Measurements from ENCODE around the gene IL33. TPM values are rescaled to one million over a fixed set of nuclear protein-coding genes. Genes with fewer than 3 reads are reported as not detected.

The IL33 gene
- total RNA-seq, 1 donor from 2014 or later = 0.84 TPM

DNA sequence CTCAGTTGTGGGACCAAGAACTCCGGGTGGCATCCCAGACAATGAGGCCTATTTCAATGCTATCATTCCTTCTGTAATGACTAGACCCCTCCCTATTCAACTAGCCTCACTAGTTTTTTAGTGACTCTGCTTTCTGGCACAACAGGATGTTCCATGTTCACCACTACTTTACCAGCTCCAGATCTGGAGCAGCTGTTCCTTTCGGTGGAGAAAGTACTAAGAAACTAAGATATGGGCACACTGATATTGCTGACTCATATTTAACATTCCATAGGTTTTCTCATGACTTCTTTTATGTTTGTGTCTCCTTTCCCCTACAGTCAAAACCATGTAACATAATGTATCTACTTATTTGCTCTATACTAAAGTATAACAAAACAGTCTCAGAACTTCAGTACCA is 24.1 kb downstream of the IL33 start:
- Histone ChIP-seq H3K27me3 (ENCODE audit: control insufficient read depth, insufficient read depth, low read length) (no peaks in the 10 kb centered on the region), H3K36me3 (ENCODE audit: control insufficient read depth, insufficient read depth, low read length) (no peaks in the 10 kb centered on the region), H3K4me3 (ENCODE audit: low read depth, low read length) (no peak overlapping the region)
- no peak for DNase-seq (ENCODE audit: low read depth)
- TF ChIP-seq, protein P1, sequence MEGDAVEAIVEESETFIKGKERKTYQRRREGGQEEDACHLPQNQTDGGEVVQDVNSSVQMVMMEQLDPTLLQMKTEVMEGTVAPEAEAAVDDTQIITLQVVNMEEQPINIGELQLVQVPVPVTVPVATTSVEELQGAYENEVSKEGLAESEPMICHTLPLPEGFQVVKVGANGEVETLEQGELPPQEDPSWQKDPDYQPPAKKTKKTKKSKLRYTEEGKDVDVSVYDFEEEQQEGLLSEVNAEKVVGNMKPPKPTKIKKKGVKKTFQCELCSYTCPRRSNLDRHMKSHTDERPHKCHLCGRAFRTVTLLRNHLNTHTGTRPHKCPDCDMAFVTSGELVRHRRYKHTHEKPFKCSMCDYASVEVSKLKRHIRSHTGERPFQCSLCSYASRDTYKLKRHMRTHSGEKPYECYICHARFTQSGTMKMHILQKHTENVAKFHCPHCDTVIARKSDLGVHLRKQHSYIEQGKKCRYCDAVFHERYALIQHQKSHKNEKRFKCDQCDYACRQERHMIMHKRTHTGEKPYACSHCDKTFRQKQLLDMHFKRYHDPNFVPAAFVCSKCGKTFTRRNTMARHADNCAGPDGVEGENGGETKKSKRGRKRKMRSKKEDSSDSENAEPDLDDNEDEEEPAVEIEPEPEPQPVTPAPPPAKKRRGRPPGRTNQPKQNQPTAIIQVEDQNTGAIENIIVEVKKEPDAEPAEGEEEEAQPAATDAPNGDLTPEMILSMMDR (IDR thresholded peaks at IDR 0.05; ENCODE audit: insufficient read depth, low read length, poor library complexity, severe bottlenecking) = no peak

DNA sequence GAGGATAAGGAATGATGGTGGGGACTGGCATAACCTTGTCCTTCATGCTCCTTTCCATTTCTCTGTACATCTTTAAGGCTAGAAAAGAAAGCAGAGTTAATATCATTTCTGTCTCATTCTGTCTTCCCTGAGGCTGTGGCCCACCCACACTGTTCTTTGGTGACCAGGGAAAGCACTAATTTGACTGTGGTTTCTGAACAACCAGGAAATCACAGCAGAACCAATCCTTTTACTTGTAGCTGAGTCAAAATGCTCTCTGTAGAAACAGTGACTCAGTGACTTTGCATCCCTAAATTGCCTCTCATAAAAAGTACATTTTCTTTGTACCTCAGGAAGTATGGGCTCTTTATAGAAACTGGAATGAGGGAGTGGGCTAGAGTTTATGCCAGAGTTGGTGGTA is 28.1 kb downstream of the IL33 start:
- TF ChIP-seq, protein P1 (IDR thresholded peaks at IDR 0.05; ENCODE audit: insufficient read depth, low read length, poor library complexity, severe bottlenecking) = no peak
- peak; percentile 28 for DNase-seq (ENCODE audit: low read depth)
- no peaks in the 10 kb centered on the region for H3K27me3 ChIP-seq (ENCODE audit: control insufficient read depth, insufficient read depth, low read length)
- no peaks in the 10 kb centered on the region for H3K36me3 ChIP-seq (ENCODE audit: control insufficient read depth, insufficient read depth, low read length)
- H3K4me3 ChIP-seq (ENCODE audit: low read depth, low read length) = no peak overlapping the region

DNA sequence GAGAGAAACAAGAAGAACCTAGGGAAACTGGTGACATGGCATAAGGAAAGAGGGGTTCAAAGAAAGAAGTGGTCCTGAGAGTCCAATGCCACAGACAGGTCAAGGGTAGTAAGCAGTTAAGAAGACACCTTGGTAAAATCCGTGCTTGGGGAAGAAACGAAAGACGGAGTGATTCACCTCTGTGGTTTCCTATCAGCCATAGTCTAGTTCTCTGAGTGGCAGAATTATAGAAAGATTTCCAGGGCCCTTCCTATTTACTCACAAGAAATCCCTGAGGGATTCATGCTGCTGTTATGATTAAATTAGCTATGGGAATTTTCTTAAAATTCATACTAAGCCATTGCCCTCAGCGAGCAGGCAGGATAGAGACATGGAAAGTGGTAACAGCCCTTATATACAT is 31.7 kb downstream of the IL33 start:
- no peak overlapping the region for H3K4me3 ChIP-seq (ENCODE audit: low read depth, low read length)
- no peaks in the 10 kb centered on the region for H3K27me3 ChIP-seq (ENCODE audit: control insufficient read depth, insufficient read depth, low read length)
- no peak for DNase-seq (ENCODE audit: low read depth)
- TF ChIP-seq, protein P1 (IDR thresholded peaks at IDR 0.05; ENCODE audit: insufficient read depth, low read length, poor library complexity, severe bottlenecking) = no peak
- no peaks in the 10 kb centered on the region for H3K36me3 ChIP-seq (ENCODE audit: control insufficient read depth, insufficient read depth, low read length)

DNA sequence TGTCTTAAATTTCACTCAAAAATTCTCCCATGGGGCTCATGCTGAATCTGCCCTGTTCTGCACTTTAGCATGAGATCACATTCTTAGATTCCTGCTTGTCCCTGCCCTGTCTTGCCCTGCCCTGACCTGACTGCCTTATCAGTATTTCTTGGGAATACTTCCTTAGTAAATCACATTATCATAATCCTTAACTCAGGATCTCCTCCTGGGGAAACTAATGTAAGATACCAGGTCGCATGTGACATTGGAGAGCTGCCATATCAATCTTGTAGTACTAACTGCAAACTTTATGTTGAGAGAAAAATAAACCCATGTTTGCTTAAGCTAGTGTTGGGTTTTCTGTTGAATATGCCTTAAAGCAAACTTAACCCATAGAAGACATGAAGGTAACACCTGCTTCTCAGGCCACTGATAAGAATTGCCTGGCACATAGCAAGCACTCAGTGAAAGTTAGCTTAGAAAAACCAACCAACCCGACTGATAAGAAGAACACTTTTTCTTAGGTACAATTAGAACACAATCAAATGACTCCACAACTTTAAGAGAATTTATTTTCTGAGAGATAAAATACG is 53.3 kb downstream of the IL33 start:
- DNase-seq (ENCODE audit: low read depth) = no peak
- Histone ChIP-seq H3K4me3 (ENCODE audit: low read depth, low read length) (no peak overlapping the region), H3K27me3 (ENCODE audit: control insufficient read depth, insufficient read depth, low read length) (no peaks in the 10 kb centered on the region), H3K36me3 (ENCODE audit: control insufficient read depth, insufficient read depth, low read length) (no peaks in the 10 kb centered on the region)
- TF ChIP-seq, protein P1 (IDR thresholded peaks at IDR 0.05; ENCODE audit: insufficient read depth, low read length, poor library complexity, severe bottlenecking) = no peak

DNA sequence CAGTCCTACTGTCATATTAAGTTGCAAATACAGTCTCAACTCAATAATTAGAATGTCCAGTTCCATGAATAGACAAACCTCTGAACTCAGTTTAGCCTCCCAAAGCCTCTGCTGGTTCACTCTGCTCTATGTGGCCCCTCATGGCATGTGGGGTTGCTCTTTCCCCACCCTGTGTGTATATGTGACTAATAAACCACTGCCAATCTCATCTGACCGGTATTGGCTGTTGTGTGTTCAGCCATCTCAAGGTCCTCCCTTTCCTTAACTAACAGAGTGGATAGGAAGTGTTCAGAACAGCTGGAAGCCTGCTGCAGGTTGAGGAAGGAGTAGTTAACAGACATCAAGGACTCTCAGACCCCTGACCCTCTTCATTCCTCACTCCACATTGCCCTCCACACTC is 55.3 kb downstream of the IL33 start:
- TF ChIP-seq, protein P1 (IDR thresholded peaks at IDR 0.05; ENCODE audit: insufficient read depth, low read length, poor library complexity, severe bottlenecking) = no peak
- Histone ChIP-seq H3K27me3 (ENCODE audit: control insufficient read depth, insufficient read depth, low read length) (no peaks in the 10 kb centered on the region), H3K4me3 (ENCODE audit: low read depth, low read length) (no peak overlapping the region), H3K36me3 (ENCODE audit: control insufficient read depth, insufficient read depth, low read length) (no peaks in the 10 kb centered on the region)
- DNase-seq (ENCODE audit: low read depth) = no peak
